ENCODE data around the gene SSTR3.

SSTR3 gene

GRCh38 chr22:37193629-37194191 lies 18.6 kb downstream of the SSTR3 start:
- no peak for DNase-seq

GRCh38 chr22:37192741-37193140 lies 19.5 kb downstream of the SSTR3 start:
- DNase-seq = no peak

GRCh38 chr22:37192204-37192603 lies 20.1 kb downstream of the SSTR3 start:
- DNase-seq = no peak

GRCh38 chr22:37190262-37190780 lies 22.0 kb downstream of the SSTR3 start:
- no peak for DNase-seq

- no peak for DNase-seq
Observed at GRCh38 chr22:37188901-37189466, 23.3 kb downstream of the SSTR3 start.

GRCh38 chr22:37187891-37188761 lies 24.2 kb downstream of the SSTR3 start, which contains the start of gene C1QTNF6:
TSS of gene C1QTNF6 (minus strand) at chr22:37188247. CDS start at chr22:37188213, 34 bp downstream.
- peak; percentile 7 for DNase-seq

GRCh38 chr22:37187552-37187890 lies 24.8 kb downstream of the SSTR3 start:
- no peak for DNase-seq

- DNase-seq = no peak
Observed at GRCh38 chr22:37186997-37187522, 25.2 kb downstream of the SSTR3 start.

GRCh38 chr22:37186228-37186996 lies 25.9 kb downstream of the SSTR3 start:
- DNase-seq = no peak

- no peak for DNase-seq
Observed at GRCh38 chr22:37185646-37186227, 26.5 kb downstream of the SSTR3 start.

GRCh38 chr22:37184816-37185541 lies 27.3 kb downstream of the SSTR3 start:
- DNase-seq = no peak

GRCh38 chr22:37184380-37184755 lies 27.9 kb downstream of the SSTR3 start:
- DNase-seq = no peak

GRCh38 chr22:37183432-37184379 lies 28.6 kb downstream of the SSTR3 start:
- DNase-seq = no peak

GRCh38 chr22:37182949-37183245 lies 29.4 kb downstream of the SSTR3 start:
- no peak for DNase-seq

GRCh38 chr22:37182101-37182948 lies 30.0 kb downstream of the SSTR3 start:
- DNase-seq = no peak

- DNase-seq = no peak
Observed at GRCh38 chr22:37181681-37182080, 30.6 kb downstream of the SSTR3 start.

- no peak for DNase-seq
Observed at GRCh38 chr22:37180531-37181231, 31.6 kb downstream of the SSTR3 start.

GRCh38 chr22:37179622-37180420 lies 32.5 kb downstream of the SSTR3 start:
- DNase-seq = no peak

All from NCI-H1105 (cell line).